Activated naive CD4-positive, alpha-beta T cell treated with anti-CD3 and anti-CD28 coated beads, Interleukin-2, amount 50 U/mL, for 24 hours (primary cell): Measurements from ENCODE around the gene GNG2.
"Not testable (repeated sequence)": the region's sequence is repeated elsewhere in the genome, so short reads cannot be mapped to it uniquely, and the experiment has no call there.

Source experiments
- H3K27ac Mint-ChIP-seq: one replicate; pipeline ENCODE4 v1.8.0; 2021; ENCODE audit warnings: mild to moderate bottlenecking, mixed read lengths
- H3K27me3 Mint-ChIP-seq: one replicate; pipeline ENCODE4 v1.8.0; 2021; ENCODE audit warnings: mixed read lengths
- H3K36me3 Mint-ChIP-seq: one replicate; pipeline ENCODE4 v1.8.0; 2021; ENCODE audit warnings: mixed read lengths
- H3K4me1 Mint-ChIP-seq: one replicate; pipeline ENCODE4 v1.8.0; 2021; ENCODE audit warnings: mixed read lengths
- H3K4me3 Mint-ChIP-seq: one replicate; pipeline ENCODE4 v1.8.0; 2021; ENCODE audit warnings: mild to moderate bottlenecking, mixed read lengths
- H3K9me3 Mint-ChIP-seq: one replicate; pipeline ENCODE4 v1.8.0; 2021; ENCODE audit warnings: mixed read lengths

The GNG2 gene

GRCh38 chr14:51901475-51902024 lies 41.1 kb downstream of the GNG2 start:
- Mint-ChIP-seq H3K9me3 (no peaks in the 10 kb centered on the region), H3K36me3 (peaks cover 29% of the 10 kb centered on the region), H3K27me3 (no peaks in the 10 kb centered on the region), H3K4me3 (peak overlapping the region; percentile 23), H3K27ac (peak overlapping the region; percentile 68), H3K4me1 (peaks cover 86% of the 10 kb centered on the region)

- H3K27me3 Mint-ChIP-seq, H3K9me3 Mint-ChIP-seq: not testable (repeated sequence)
- H3K36me3 Mint-ChIP-seq = peaks cover 33% of the 10 kb centered on the region
- H3K4me3 Mint-ChIP-seq = peak overlapping the region; percentile 78
- peak overlapping the region; percentile 85 for H3K27ac Mint-ChIP-seq
- H3K4me1 Mint-ChIP-seq = peaks cover 73% of the 10 kb centered on the region
Measured at GRCh38 chr14:51905656-51906121, 45.3 kb downstream of the GNG2 start.

GRCh38 chr14:51908086-51908485 lies 47.7 kb downstream of the GNG2 start:
- no peaks in the 10 kb centered on the region for H3K27me3 Mint-ChIP-seq
- H3K4me1 Mint-ChIP-seq = peaks cover 82% of the 10 kb centered on the region
- no peaks in the 10 kb centered on the region for H3K9me3 Mint-ChIP-seq
- H3K36me3 Mint-ChIP-seq = peaks cover 36% of the 10 kb centered on the region
- peak overlapping the region; percentile 62 for H3K27ac Mint-ChIP-seq
- no peak overlapping the region for H3K4me3 Mint-ChIP-seq

- Mint-ChIP-seq H3K4me1 (peaks cover 89% of the 10 kb centered on the region), H3K27ac (peak overlapping the region; percentile 62), H3K36me3 (peaks cover 28% of the 10 kb centered on the region), H3K27me3 (no peaks in the 10 kb centered on the region), H3K9me3 (no peaks in the 10 kb centered on the region), H3K4me3 (no peak overlapping the region)
Measured at GRCh38 chr14:51912112-51912786, 51.8 kb downstream of the GNG2 start.

- Mint-ChIP-seq H3K4me1 (peaks cover 79% of the 10 kb centered on the region), H3K4me3 (no peak overlapping the region), H3K9me3 (no peaks in the 10 kb centered on the region), H3K27ac (peak overlapping the region; percentile 30), H3K36me3 (peaks cover 22% of the 10 kb centered on the region), H3K27me3 (no peaks in the 10 kb centered on the region)
Measured at GRCh38 chr14:51914310-51914709, 53.9 kb downstream of the GNG2 start.

- no peaks in the 10 kb centered on the region for H3K9me3 Mint-ChIP-seq
- peaks cover 15% of the 10 kb centered on the region for H3K36me3 Mint-ChIP-seq
- no peak overlapping the region for H3K4me3 Mint-ChIP-seq
- peaks cover 78% of the 10 kb centered on the region for H3K4me1 Mint-ChIP-seq
- H3K27ac Mint-ChIP-seq = no peak overlapping the region
- no peaks in the 10 kb centered on the region for H3K27me3 Mint-ChIP-seq
Measured at GRCh38 chr14:51917193-51917592, 56.8 kb downstream of the GNG2 start.

GRCh38 chr14:51921026-51921425 lies 60.6 kb downstream of the GNG2 start:
- Mint-ChIP-seq H3K4me3 (no peak overlapping the region), H3K27ac (no peak overlapping the region), H3K36me3 (peaks cover 15% of the 10 kb centered on the region), H3K4me1 (peaks cover 66% of the 10 kb centered on the region), H3K27me3 (no peaks in the 10 kb centered on the region), H3K9me3 (no peaks in the 10 kb centered on the region)

- Mint-ChIP-seq H3K36me3 (peaks cover 11% of the 10 kb centered on the region), H3K4me1 (peaks cover 64% of the 10 kb centered on the region), H3K27ac (no peak overlapping the region), H3K9me3 (no peaks in the 10 kb centered on the region), H3K4me3 (peak overlapping the region; percentile 33), H3K27me3 (no peaks in the 10 kb centered on the region)
Measured at GRCh38 chr14:51922624-51923023, 62.2 kb downstream of the GNG2 start.

- no peak overlapping the region for H3K27ac Mint-ChIP-seq
- no peak overlapping the region for H3K4me3 Mint-ChIP-seq
- H3K4me1 Mint-ChIP-seq = peaks cover 69% of the 10 kb centered on the region
- H3K27me3 Mint-ChIP-seq = no peaks in the 10 kb centered on the region
- H3K36me3 Mint-ChIP-seq = peaks cover 10% of the 10 kb centered on the region
- H3K9me3 Mint-ChIP-seq = no peaks in the 10 kb centered on the region
Measured at GRCh38 chr14:51924600-51924999, 64.2 kb downstream of the GNG2 start.

- H3K27me3 Mint-ChIP-seq = no peaks in the 10 kb centered on the region
Measured at GRCh38 chr14:51925980-51926379, 65.6 kb downstream of the GNG2 start.

GRCh38 chr14:51926449-51926848 lies 66.0 kb downstream of the GNG2 start:
- H3K27me3 Mint-ChIP-seq = no peaks in the 10 kb centered on the region
- no peak overlapping the region for H3K27ac Mint-ChIP-seq
- H3K36me3 Mint-ChIP-seq = peaks cover 19% of the 10 kb centered on the region
- H3K4me3 Mint-ChIP-seq = no peak overlapping the region
- H3K9me3 Mint-ChIP-seq = no peaks in the 10 kb centered on the region
- peaks cover 72% of the 10 kb centered on the region for H3K4me1 Mint-ChIP-seq

More at GRCh38 chr14:51925980-51926379, 65.6 kb downstream of the GNG2 start:
- Mint-ChIP-seq H3K36me3 (peaks cover 16% of the 10 kb centered on the region), H3K9me3 (no peaks in the 10 kb centered on the region), H3K4me1 (peaks cover 72% of the 10 kb centered on the region), H3K27ac (no peak overlapping the region), H3K4me3 (no peak overlapping the region)

- H3K27me3 Mint-ChIP-seq = no peaks in the 10 kb centered on the region
- no peaks in the 10 kb centered on the region for H3K9me3 Mint-ChIP-seq
- H3K4me1 Mint-ChIP-seq = peaks cover 70% of the 10 kb centered on the region
- no peak overlapping the region for H3K4me3 Mint-ChIP-seq
- H3K36me3 Mint-ChIP-seq = peaks cover 22% of the 10 kb centered on the region
- H3K27ac Mint-ChIP-seq = peak overlapping the region; percentile 32
Measured at GRCh38 chr14:51928568-51928967, 68.2 kb downstream of the GNG2 start.

GRCh38 chr14:51929166-51929565 lies 68.8 kb downstream of the GNG2 start:
- Mint-ChIP-seq H3K9me3 (no peaks in the 10 kb centered on the region), H3K4me1 (peaks cover 72% of the 10 kb centered on the region), H3K4me3 (no peak overlapping the region), H3K27me3 (no peaks in the 10 kb centered on the region), H3K36me3 (peaks cover 22% of the 10 kb centered on the region), H3K27ac (no peak overlapping the region)

GRCh38 chr14:51929910-51930682 lies 69.7 kb downstream of the GNG2 start:
- H3K4me3 Mint-ChIP-seq = peak overlapping the region; percentile 37
- H3K27me3 Mint-ChIP-seq = no peaks in the 10 kb centered on the region
- peaks cover 71% of the 10 kb centered on the region for H3K4me1 Mint-ChIP-seq
- peak overlapping the region; percentile 85 for H3K27ac Mint-ChIP-seq
- H3K36me3 Mint-ChIP-seq = peaks cover 26% of the 10 kb centered on the region
- no peaks in the 10 kb centered on the region for H3K9me3 Mint-ChIP-seq

- Mint-ChIP-seq H3K4me3 (no peak overlapping the region), H3K27ac (peak overlapping the region; percentile 73), H3K4me1 (peaks cover 77% of the 10 kb centered on the region), H3K27me3 (no peaks in the 10 kb centered on the region), H3K9me3 (no peaks in the 10 kb centered on the region), H3K36me3 (peaks cover 25% of the 10 kb centered on the region)
Measured at GRCh38 chr14:51931308-51931707, 70.9 kb downstream of the GNG2 start.

GRCh38 chr14:51933191-51933590 lies 72.8 kb downstream of the GNG2 start:
- Mint-ChIP-seq H3K27me3 (no peaks in the 10 kb centered on the region), H3K4me3 (no peak overlapping the region), H3K4me1 (peaks cover 76% of the 10 kb centered on the region), H3K27ac (no peak overlapping the region), H3K9me3 (no peaks in the 10 kb centered on the region), H3K36me3 (peaks cover 26% of the 10 kb centered on the region)
